HepG2 (cell line): ENCODE results near the gene ZPR1. TPM values are rescaled to one million over a fixed set of nuclear protein-coding genes. Genes with fewer than 3 reads are reported as not detected.
"Not testable (repeated sequence)": the region's sequence is repeated elsewhere in the genome, so short reads cannot be mapped to it uniquely, and the experiment has no call there.

Experiments used
- ATAC-seq: fragments of 200-7000 bp; cut with Tn5 transposase; 3 replicates; pipeline ENCODE4 v1.9.1; 2020; ENCODE audit warnings: mild to moderate bottlenecking, moderate library complexity
- BruUV-seq: library from RNA; stranded (reverse); fragments of 400-500 nt; replicated peaks from 2 replicates; lab custom pipeline; 2021; lab: Mats Ljungman, UMichigan
- CTCF ChIA-PET: fragments of 300-600 bp; formaldehyde crosslinking; extraction: SDS; loops from one replicate; lab custom pipeline; 2021; ENCODE audit warnings: low total read pairs, inconsistent platforms, low intra/inter-chr PET ratio; lab: Yijun Ruan, JAX
- POLR2A ChIA-PET: fragments of 350-600 bp; sonication (Branson Sonifier 250); formaldehyde crosslinking; loops from one replicate; lab custom pipeline; 2020; ENCODE audit warnings: antibody characterized with exemption, inconsistent platforms; lab: Yijun Ruan, JAX
- DNase-seq: peaks from one replicate; pipeline ENCODE4 v3.0.0-alpha.2; 2015; ENCODE audit warnings: low spot score
- FAIRE-seq: peaks from 3 replicates; lab custom pipeline; 2011; peaks lifted over from hg19 to GRCh38; lab: Jason Lieb, UNC
- H2AFZ ChIP-seq: one replicate; pipeline ENCODE4 v1.6.1; 2011; ENCODE audit warnings: low read length, inconsistent platforms
- H3K27ac ChIP-seq: fragments of 300-600 bp; 3 replicates; pipeline ENCODE4 v1.8.0; 2011; ENCODE audit warnings: mixed run types, mild to moderate bottlenecking, mixed read lengths, low read length, inconsistent platforms; ENCODE audit not compliant: insufficient read depth; ENCODE audit errors: extremely low read length
- H3K27me3 ChIP-seq, 2 experiments: fragments of 200-600 bp in 1 of 2; 2 replicates in 1 of 2; 3 replicates in 1 of 2; pipeline versions ENCODE4 v1.6.0 to v1.8.0; 2011; ENCODE audit warnings: low read length in 2 of 2, mild to moderate bottlenecking in 2 of 2, moderate library complexity in 2 of 2, inconsistent platforms in 1 of 2; ENCODE audit not compliant: insufficient read depth in 2 of 2, control insufficient read depth in 1 of 2
- H3K36me3 ChIP-seq, 2 experiments: fragments of 200-600 bp in 1 of 2; replicated peaks in 1 of 2; 2 replicates in 1 of 2; 3 replicates in 1 of 2; pipeline versions ENCODE4 v1.5.1 to v1.8.0; 2011; ENCODE audit warnings: low read length in 2 of 2, inconsistent platforms in 1 of 2; ENCODE audit not compliant: insufficient read depth in 2 of 2, control insufficient read depth in 1 of 2
- H3K4me1 ChIP-seq: 2 replicates; pipeline ENCODE4 v1.5.1; 2012; ENCODE audit warnings: low read length, inconsistent platforms; ENCODE audit not compliant: insufficient read depth
- H3K4me2 ChIP-seq: 2 replicates; pipeline ENCODE4 v1.6.0; 2011; ENCODE audit warnings: low read depth, low read length, inconsistent platforms
- H3K4me3 ChIP-seq, 3 experiments: fragments of 200-600 bp in 1 of 3; sonication (generic), shearing (Covaris generic) in 1 of 3; replicated peaks in 1 of 3; 2 replicates each; pipeline ENCODE4 v1.5.1; 2011 to 2016; ENCODE audit warnings: low read length in 3 of 3, inconsistent platforms in 2 of 3, low read depth in 2 of 3, mild to moderate bottlenecking in 2 of 3, control low read depth in 1 of 3, mixed read lengths in 1 of 3; ENCODE audit not compliant: insufficient read depth in 1 of 3
- H3K79me2 ChIP-seq: one replicate; pipeline ENCODE4 v1.6.1; 2011; ENCODE audit warnings: low read length, inconsistent platforms; ENCODE audit not compliant: insufficient read depth
- H3K9ac ChIP-seq: 2 replicates; pipeline ENCODE4 v1.6.0; 2011; ENCODE audit warnings: mild to moderate bottlenecking, low read depth, low read length, inconsistent platforms; ENCODE audit not compliant: insufficient read depth
- H3K9me3 ChIP-seq: 2 replicates; pipeline ENCODE4 v1.5.1; 2012; ENCODE audit warnings: mild to moderate bottlenecking, low read length
- H4K20me1 ChIP-seq: 2 replicates; pipeline ENCODE4 v1.6.0; 2011; ENCODE audit warnings: inconsistent platforms, mild to moderate bottlenecking, low read length, moderate library complexity; ENCODE audit not compliant: insufficient read depth
- ATF5 ChIP-seq: sonication (generic); formaldehyde crosslinking; IDR thresholded peaks from 2 replicates; pipeline ENCODE4 v1.4.0; 2020; ENCODE audit warnings: mild to moderate bottlenecking, low read depth, missing genetic modification reagents
- ZNF121 ChIP-seq: sonication (generic); formaldehyde crosslinking; IDR thresholded peaks from 2 replicates; pipeline ENCODE4 v1.5.0; 2020; ENCODE audit warnings: mild to moderate bottlenecking, missing genetic modification reagents
- ZNF770 ChIP-seq: sonication (generic); formaldehyde crosslinking; IDR thresholded peaks from 2 replicates; pipeline ENCODE4 v1.5.0; 2020; ENCODE audit warnings: mild to moderate bottlenecking, missing genetic modification reagents
- WGBS: methylation state at CpG from one replicate; pipeline ENCODE4 v1.1.6; 2017; ENCODE audit warnings: low lambda C conversion rate; 5-methylcytosine and 5-hydroxymethylcytosine counted together
- in situ Hi-C: cut with HindIII; loops from 2 replicates; pipeline ENCODE4 v1.10.0; 2017; ENCODE audit warnings: low pct_unique_long_range_greater_than_20kb; ENCODE audit not compliant: extremely low pct_ligation_motif_present
- intact Hi-C: fragments of 100-400 bp; cut with micrococcal nuclease; formaldehyde crosslinking; loops from one replicate; pipeline ENCODE4 v1.10.0; 2022; ENCODE audit not compliant: unreplicated experiment
- polyA plus RNA-seq, 8 experiments: library from polyadenylated mRNA; depleted of rRNA in 3 of 8; stranded (reverse) in 7 of 8; unstranded in 1 of 8; fragments of >200 nt; fragmentation: Illumina TruSeq in 4 of 8; extraction: Trizol in 4 of 8; gene quantifications; 2 replicates each; pipeline versions ENCODE4 v1.2.1 to v1.2.3, GENCODE V29; 2011 to 2016; ENCODE audit warnings: low read depth in 4 of 8, missing spikeins in 1 of 8, mixed read lengths in 1 of 8; ENCODE audit not compliant: insufficient read depth in 1 of 8
- total RNA-seq, 5 experiments: library from RNA; depleted of rRNA; stranded (reverse); fragments of >200 nt; fragmentation: Illumina TruSeq; extraction: Trizol; gene quantifications; 2 replicates each; pipeline ENCODE4 v1.2.3, GENCODE V29; 2016; ENCODE audit warnings: low read depth in 1 of 5

The ZPR1 gene
- total and polyA plus RNA-seq, 2 of the 13 experiments (the other 11 are each of a cell fraction or from before 2014, with no cell fraction given): 40.0 to 79.3 TPM

- no peak for FAIRE-seq
- intact Hi-C loops: no loop called here
Observed at GRCh38 chr11:116804001-116804400, 16.2 kb upstream of the ZPR1 start.

GRCh38 chr11:116801662-116802061 is 13.8 kb upstream of the ZPR1 start:
- DNase-seq, H3K79me2 ChIP-seq, intact Hi-C loops, ATAC-seq, BruUV-seq, H3K9ac ChIP-seq, H3K9me3 ChIP-seq, CTCF ChIA-PET, H3K27me3 ChIP-seq, H3K4me3 ChIP-seq, H3K4me2 ChIP-seq, H4K20me1 ChIP-seq, H3K36me3 ChIP-seq, in situ Hi-C loops, H2AFZ ChIP-seq, H3K27ac ChIP-seq, FAIRE-seq: not testable (repeated sequence)
- peak; percentile 77 for TF ChIP-seq ZNF770 (CRISPR knock-in tag)
- TF ChIP-seq ZNF121 (CRISPR knock-in tag): peak; percentile 73
- peaks cover 49% of the 10 kb centered on the region for H3K4me1 ChIP-seq
- POLR2A ChIA-PET: interaction anchor here (17.3 kb wide), 1 partner anchor 28 kb away, joined by 1365 read pairs; the partner anchor contains the start of genes APOA1, APOA4 and APOC3

More at GRCh38 chr11:116804001-116804400, 16.2 kb upstream of the ZPR1 start:
- in situ Hi-C loops: no loop called here
- Histone ChIP-seq H3K27ac (no peak overlapping the region), H4K20me1 (no peaks in the 10 kb centered on the region), H3K27me3 (no peaks in the 10 kb centered on the region), H3K9me3 (no peaks in the 10 kb centered on the region), H2AFZ (no peak overlapping the region), H3K4me2 (no peak overlapping the region), H3K4me1 (peaks cover 61% of the 10 kb centered on the region), H3K9ac (no peak overlapping the region), H3K36me3 (no peaks in the 10 kb centered on the region), H3K4me3 (no peak overlapping the region), H3K79me2 (no peaks in the 10 kb centered on the region)
- ChIA-PET POLR2A (interaction anchor here (8.5 kb wide), 1 partner anchor 12 kb away, joined by 291 read pairs; the partner anchor contains the start of genes APOA5 and ZPR1), CTCF (no interaction called here)
- TF ChIP-seq ATF5 (CRISPR knock-in tag): no peak
- DNase-seq: no peak
- no TSS peak for BruUV-seq
- WGBS: 65% methylated on average over 3 of the region's 3 CpGs
- no peak for ATAC-seq
